Stimulated activated CD4-positive, alpha-beta T cell treated with anti-CD3 and anti-CD28 coated beads, Interleukin-2, amount 100 ng/mL, for 48 hours (primary cell): ENCODE data around the gene CENPA.
"Not testable (repeated sequence)": the region's sequence is repeated elsewhere in the genome, so short reads cannot be mapped to it uniquely, and the experiment has no call there.

ENCODE experiments used
- DNase-seq, 2 donors: peaks; one replicate each; pipeline ENCODE4 v3.0.0-alpha.2; 2020

The CENPA gene

GRCh38 chr2:26795135-26795534, 9.3 kb downstream of the CENPA start:
- DNase-seq: not testable (repeated sequence)

DNA sequence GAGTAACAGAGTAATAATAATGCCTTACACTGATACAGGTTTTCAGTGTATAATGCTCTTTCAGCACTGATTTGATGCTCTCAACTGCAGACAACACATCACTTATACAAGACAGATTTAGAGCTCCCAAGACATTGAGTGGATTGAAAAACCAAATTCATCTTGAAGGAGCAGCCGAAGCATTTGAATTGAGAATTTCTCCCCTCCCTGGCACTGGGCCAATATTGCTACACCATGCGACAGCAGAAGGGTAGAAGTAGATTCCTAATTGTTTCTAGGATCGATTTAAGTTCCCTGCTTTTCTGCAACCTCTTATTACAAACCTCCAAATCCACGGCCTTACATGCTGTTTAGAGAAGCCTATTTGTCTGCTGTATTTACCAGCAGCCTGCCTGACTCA, 15.5 kb downstream of the CENPA start:
- DNase-seq: no peak

- DNase-seq: no peak
Observed at GRCh38 chr2:26801796-26802195, 15.9 kb downstream of the CENPA start.

DNA sequence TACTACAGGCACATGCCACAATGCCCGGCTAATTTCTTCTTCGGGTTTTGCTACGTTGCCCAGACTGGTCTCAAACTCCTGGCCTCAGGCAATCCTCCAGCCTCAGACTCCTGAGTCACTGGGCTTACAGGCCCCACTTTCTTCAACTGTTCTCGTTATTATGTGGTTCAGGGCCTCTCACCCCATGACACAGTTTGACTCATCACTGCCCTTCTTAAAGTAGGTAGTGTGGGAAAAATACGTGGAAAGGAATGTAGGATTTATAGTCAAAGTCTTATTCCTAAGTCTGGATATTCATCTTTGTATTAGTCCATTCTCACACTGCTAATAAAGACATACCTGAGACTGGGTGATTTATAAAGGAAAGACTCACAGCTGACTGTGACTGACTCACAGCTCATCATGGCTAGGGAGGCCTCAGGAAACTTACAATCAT, 19.4 kb downstream of the CENPA start:
- no peak for DNase-seq

DNA sequence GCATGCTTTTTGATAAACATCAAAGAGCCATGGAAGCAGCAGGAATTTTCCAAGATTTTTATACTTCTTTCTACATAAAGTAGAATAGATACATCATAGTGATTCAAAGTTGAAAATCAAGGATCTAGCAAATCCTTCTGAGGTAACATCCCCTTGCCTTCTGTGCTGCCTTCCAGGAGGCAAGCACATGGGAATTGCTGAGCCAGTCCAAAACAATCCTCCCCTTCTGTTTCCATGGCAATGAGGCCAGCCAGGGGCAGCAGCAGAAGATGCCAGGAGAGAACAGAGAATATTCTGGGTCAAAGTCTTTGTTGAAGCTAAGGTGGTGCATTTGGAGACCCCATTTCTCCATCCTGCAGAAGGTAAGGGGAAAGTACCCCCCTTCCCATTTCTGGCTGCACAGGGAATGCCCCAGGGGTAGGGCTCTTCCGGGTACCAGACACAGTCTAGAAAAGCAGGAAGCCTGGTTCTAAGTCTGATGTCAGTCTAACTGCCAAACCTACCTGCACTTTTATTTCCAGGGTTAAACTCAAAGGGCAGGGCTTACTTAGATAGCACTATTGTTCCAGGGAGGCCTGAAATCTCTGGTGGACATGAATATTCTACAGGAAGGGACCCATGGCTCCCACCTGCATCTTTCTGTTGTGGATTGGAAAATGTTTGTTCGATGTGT, 22.1 kb downstream of the CENPA start:
- DNase-seq: no peak

DNA sequence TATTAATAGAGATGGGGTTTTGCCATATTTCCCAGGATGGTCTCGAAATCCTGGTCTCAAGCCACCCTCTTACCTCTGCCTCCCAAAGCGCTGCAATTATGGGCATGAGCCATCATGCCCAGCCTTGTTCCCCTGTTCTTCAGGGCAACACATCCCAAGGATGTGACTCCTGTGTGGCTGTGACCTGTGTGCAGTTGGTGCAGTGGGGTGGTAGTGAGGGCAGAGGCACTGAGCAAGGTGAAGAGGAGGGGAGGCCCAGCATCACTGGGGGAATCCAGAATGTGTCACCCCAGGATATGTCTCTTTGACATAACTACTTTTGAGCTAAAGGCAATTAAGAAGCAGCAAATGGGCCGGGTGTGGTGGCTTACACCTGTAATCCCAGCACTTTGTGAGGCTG, 23.4 kb downstream of the CENPA start:
- no peak for DNase-seq

GRCh38 chr2:26809876-26810577, 24.2 kb downstream of the CENPA start:
- no peak for DNase-seq

GRCh38 chr2:26811261-26811660, 25.4 kb downstream of the CENPA start:
- no peak for DNase-seq

GRCh38 chr2:26811791-26812694, 26.2 kb downstream of the CENPA start:
- DNase-seq: no peak

- no peak for DNase-seq
Observed at GRCh38 chr2:26812731-26813130, 26.9 kb downstream of the CENPA start.

- not testable (repeated sequence) for DNase-seq
Observed at GRCh38 chr2:26814072-26814765, 28.4 kb downstream of the CENPA start.

GRCh38 chr2:26816893-26817292, 31.0 kb downstream of the CENPA start:
- no peak for DNase-seq

- no peak for DNase-seq
Observed at GRCh38 chr2:26818255-26818654, 32.4 kb downstream of the CENPA start.

DNA sequence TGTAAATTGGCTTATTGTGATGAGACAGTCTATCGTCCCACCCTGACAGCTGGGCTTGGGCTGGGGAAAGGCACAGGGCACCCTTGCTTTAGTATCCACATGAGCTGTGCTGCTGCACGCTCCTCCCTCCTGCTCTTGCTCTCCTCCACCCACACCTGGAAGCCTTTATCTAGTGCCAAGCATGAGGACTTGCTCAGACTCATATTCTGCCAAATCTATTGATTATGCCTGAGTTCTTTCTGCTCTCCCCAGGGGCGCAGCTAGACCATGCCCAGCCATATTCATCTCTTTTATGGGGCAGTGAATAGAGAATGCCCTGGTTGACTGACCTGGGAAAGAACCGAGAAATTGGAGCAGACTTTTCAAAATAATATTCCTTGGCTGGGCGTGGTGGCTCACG, 33.1 kb downstream of the CENPA start:
- DNase-seq: no peak

DNA sequence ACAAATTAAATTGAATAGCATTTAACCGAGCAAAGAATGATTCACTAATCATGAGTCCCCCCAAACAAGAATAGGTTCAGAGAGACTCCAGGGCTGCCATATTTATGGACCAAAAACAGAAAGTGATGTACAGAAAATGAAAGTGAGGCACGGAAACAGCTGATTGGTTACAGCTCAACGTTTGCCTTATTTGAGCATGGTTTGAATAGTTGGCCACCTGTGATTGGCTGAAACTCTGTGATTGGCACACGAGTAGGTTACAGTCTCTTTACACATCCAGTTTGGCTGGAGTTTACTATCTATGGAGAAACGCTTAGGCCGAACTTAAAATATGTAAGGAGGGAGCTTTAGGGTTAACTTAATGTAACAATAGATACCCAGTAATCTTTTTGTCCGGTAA, 35.1 kb downstream of the CENPA start:
- DNase-seq: no peak

DNA sequence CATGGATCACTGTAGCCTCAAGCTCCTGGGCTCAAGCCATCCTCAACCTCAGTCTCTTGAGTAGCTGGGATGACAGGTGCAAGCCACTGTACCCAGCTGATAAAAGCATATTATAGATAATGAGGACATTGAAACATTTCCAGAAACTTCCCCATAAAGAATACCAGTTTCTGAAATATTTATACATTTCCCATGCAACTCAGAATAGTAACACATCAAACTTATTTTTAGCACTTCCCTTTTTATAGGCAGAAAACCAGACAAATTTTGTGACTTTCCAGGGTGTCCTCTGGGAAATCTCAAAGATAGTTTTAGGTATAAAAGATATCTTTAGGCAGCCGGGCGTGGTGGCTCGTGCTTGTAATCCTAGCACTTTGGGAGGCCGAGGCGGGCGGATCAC, 37.0 kb downstream of the CENPA start:
- no peak for DNase-seq

DNA sequence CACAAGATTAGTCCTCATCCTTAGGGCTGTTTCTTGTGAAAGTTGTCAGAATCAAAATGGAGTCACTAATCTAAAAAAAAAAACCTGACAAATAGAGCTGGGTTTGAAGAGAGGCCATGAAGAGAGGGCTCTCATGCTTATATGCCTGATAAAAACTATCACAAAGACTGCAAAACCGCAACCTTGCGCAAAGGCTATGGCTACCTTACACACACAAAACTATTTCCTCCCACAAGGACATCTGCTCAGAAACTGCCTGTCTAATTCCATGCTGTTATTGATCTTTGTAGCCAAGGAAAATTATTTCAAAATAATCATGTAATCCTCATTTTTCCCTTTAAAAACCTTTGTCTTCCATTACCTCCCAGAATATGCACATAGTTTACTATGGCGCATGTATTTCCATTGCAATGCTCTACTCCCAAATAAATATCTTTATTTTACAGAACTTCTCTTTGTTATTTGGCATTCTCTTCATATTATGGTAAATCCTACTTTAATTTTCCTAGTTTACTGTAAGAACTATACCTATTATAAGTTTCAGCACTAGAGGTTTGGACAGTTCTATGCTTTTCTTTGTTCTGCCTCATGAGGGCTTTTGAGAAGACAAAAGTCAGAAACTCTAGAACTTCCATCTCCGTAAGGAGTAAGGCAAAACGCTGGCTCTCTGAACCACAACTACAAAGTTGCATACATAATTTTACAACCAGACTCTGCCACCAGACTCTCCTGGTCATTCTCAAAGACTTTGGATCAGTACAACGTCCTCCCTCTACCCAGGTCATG, 52.5 kb downstream of the CENPA start:
- no peak for DNase-seq

- DNase-seq: no peak
Observed at GRCh38 chr2:26840937-26841610, 55.2 kb downstream of the CENPA start.

GRCh38 chr2:26843041-26843440, 57.2 kb downstream of the CENPA start:
- no peak for DNase-seq
